ENCODE data around the gene IFT52.
"Not testable (repeated sequence)": the region's sequence is repeated elsewhere in the genome, so short reads cannot be mapped to it uniquely, and the experiment has no call there.

The IFT52 gene

GRCh38 chr20:43650997-43651525 lies 60.3 kb downstream of the IFT52 start:
- Histone ChIP-seq H3K27ac (no peak overlapping the region), H3K4me3 (no peak overlapping the region)
- no peak for DNase-seq (ENCODE audit: low spot score)
- no peak for TF ChIP-seq CTCF (IDR thresholded peaks at IDR 0.05)

GRCh38 chr20:43651650-43652184 lies 61.0 kb downstream of the IFT52 start:
- H3K4me3 ChIP-seq; DNase-seq (ENCODE audit: low spot score); H3K27ac ChIP-seq: not testable (repeated sequence)

GRCh38 chr20:43653966-43654365 lies 63.2 kb downstream of the IFT52 start:
- no peak overlapping the region for H3K27ac ChIP-seq
- DNase-seq (ENCODE audit: low spot score) = no peak
- no peak overlapping the region for H3K4me3 ChIP-seq
- TF ChIP-seq CTCF (IDR thresholded peaks at IDR 0.05) = no peak

DNA sequence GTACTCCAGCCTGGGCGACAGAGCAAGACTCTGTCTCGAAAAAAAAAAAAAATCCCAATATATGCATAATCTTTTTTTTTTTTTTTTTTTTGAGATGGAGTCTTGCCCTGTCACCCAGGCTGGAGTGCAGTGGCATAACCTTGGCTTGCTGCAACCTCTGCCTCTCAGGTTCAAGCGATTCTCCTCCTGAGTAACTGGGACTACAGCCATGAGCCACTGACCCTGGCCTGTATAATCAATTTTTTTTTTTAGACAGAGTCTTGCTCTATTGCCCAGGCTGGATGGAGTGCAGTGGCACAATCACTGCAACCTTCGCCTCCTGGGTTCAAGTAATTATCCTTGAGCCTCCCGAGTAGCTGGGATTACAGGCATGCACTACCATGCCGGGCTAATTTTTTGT lies 64.4 kb downstream of the IFT52 start:
- H3K27ac ChIP-seq; H3K4me3 ChIP-seq; DNase-seq (ENCODE audit: low spot score): not testable (repeated sequence)

DNA sequence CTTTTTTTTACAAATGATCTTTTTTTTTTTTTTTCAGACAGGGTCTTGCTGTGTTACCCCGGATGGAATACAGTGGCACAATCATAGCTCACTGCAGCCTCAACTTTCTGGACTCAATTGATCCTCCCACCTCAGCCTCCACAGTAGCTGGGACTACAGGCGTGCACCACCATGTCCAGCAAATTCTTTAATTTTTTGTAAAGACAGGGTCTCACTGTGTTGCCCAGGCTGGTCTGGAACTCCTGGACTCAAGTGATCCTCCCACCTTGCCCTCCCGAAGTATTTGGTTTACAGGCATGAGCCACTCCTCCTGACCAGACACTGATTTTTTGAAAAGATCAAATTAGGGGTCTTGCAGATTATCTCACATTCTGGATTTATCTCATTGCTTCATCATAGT lies 65.2 kb downstream of the IFT52 start:
- DNase-seq (ENCODE audit: low spot score) = no peak
- no peak overlapping the region for H3K27ac ChIP-seq
- no peak for TF ChIP-seq CTCF (IDR thresholded peaks at IDR 0.05)
- no peak overlapping the region for H3K4me3 ChIP-seq

DNA sequence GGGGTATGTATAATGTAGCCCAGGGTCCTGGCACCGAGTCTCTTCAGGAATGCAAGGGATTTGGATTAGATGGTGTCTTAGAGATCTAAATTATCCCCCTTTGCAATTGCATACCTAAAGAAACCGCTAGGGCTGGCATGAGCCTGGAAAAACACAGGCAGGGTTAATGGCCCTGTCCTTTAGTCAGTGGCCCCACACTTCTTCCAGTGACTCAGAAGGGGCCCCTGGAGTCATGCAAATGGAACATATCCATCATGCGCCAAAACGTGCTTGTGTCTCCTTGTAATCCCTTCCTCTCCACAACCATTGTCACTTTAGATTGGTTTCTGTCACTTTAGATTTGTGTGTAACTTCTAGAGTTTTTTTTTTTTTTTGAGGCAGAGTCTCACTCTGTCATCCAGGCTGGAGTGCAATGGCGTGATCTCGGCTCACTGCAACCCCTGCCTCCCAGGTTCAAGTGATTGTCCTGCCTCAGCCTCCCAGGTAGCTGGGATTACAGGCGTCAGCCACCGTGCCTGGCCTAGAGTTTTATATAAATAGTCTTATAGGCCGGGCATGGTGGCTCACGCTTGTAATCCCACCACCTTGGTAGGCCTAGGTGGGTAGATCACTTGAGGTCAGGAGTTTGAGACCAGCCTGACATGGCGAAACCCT lies 67.5 kb downstream of the IFT52 start:
- Histone ChIP-seq H3K27ac (no peak overlapping the region), H3K4me3 (peak overlapping the region; percentile 85)
- DNase-seq (ENCODE audit: low spot score) = no peak
- TF ChIP-seq CTCF (IDR thresholded peaks at IDR 0.05) = no peak

- Histone ChIP-seq H3K27ac (no peak overlapping the region), H3K4me3 (no peak overlapping the region)
- no peak for DNase-seq (ENCODE audit: low spot score)
- no peak for TF ChIP-seq CTCF (IDR thresholded peaks at IDR 0.05)
These were observed 68.1 kb downstream of the IFT52 start for GRCh38 chr20:43658723-43659419.
